Activated CD8-positive, alpha-beta memory T cell treated with anti-CD3 and anti-CD28 coated beads, Interleukin-2, amount 10 ng/mL, durations not matched to agents 7 days and 5 days (primary cell): ENCODE results near the gene CTDSPL. TPM values are rescaled to one million over a fixed set of nuclear protein-coding genes. Genes with fewer than 3 reads are reported as not detected.

Experiments
- ATAC-seq: fragments of 150-1000 bp; cut with Tn5 transposase; one replicate; pipeline ENCODE4 v1.10.0; 2021; ENCODE audit warnings: moderate library complexity
- CTCF ChIA-PET: fragments of 350-600 bp; sonication (Branson Sonifier 250); formaldehyde crosslinking; loops from one replicate; lab custom pipeline; 2021; ENCODE audit warnings: antibody characterized with exemption; lab: Charles Lee
- DNase-seq: peaks from one replicate; pipeline ENCODE4 v3.0.0-alpha.2; 2020
- H3K27ac Mint-ChIP-seq: one replicate; pipeline ENCODE4 v1.8.0; 2021; ENCODE audit warnings: mild to moderate bottlenecking, mixed read lengths
- H3K27me3 Mint-ChIP-seq: one replicate; pipeline ENCODE4 v1.8.0; 2021; ENCODE audit warnings: mixed read lengths
- H3K36me3 Mint-ChIP-seq: one replicate; pipeline ENCODE4 v1.8.0; 2021; ENCODE audit warnings: mild to moderate bottlenecking, mixed read lengths
- H3K4me1 Mint-ChIP-seq: one replicate; pipeline ENCODE4 v1.8.0; 2021; ENCODE audit warnings: mixed read lengths
- H3K4me3 Mint-ChIP-seq: one replicate; pipeline ENCODE4 v1.8.0; 2021; ENCODE audit warnings: mild to moderate bottlenecking, moderate library complexity, mixed read lengths
- H3K9me3 Mint-ChIP-seq: one replicate; pipeline ENCODE4 v1.8.0; 2022; ENCODE audit warnings: low read depth, mixed read lengths
- total RNA-seq, 2 experiments: library from RNA; stranded (reverse); gene quantifications; one replicate each; pipeline ENCODE4 v1.2.3, GENCODE V29; 2021

Gene CTDSPL
- total RNA-seq, 2 experiments from 2014 or later, result 4.7 to 8.5 TPM

DNA sequence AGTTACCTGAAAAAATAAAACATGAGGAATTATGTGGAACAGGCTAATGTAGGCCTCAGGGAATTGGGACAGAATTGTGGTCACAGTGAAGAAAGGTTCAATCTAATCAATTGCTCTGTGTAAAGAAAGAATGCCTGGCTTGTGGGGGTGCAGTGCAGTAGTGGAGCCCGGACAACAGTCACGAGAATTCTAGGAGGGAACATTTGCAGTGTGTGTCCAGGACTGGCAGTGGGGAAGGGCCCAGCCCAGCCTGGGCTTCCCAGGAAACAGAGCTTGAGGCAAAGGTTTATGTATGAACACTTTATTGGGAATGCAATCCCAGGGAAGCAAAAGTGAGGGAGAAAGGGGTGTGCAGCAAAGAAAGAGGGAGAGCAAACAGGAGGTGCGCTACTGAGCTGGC, 29.2 kb upstream of the CTDSPL start:
- Mint-ChIP-seq H3K4me1 (no peaks in the 10 kb centered on the region), H3K27ac (no peak overlapping the region), H3K27me3 (peaks cover 24% of the 10 kb centered on the region), H3K4me3 (no peak overlapping the region), H3K36me3 (no peaks in the 10 kb centered on the region), H3K9me3 (no peaks in the 10 kb centered on the region)
- no peak for DNase-seq
- CTCF ChIA-PET, result no interaction called here
- no peak for ATAC-seq

DNA sequence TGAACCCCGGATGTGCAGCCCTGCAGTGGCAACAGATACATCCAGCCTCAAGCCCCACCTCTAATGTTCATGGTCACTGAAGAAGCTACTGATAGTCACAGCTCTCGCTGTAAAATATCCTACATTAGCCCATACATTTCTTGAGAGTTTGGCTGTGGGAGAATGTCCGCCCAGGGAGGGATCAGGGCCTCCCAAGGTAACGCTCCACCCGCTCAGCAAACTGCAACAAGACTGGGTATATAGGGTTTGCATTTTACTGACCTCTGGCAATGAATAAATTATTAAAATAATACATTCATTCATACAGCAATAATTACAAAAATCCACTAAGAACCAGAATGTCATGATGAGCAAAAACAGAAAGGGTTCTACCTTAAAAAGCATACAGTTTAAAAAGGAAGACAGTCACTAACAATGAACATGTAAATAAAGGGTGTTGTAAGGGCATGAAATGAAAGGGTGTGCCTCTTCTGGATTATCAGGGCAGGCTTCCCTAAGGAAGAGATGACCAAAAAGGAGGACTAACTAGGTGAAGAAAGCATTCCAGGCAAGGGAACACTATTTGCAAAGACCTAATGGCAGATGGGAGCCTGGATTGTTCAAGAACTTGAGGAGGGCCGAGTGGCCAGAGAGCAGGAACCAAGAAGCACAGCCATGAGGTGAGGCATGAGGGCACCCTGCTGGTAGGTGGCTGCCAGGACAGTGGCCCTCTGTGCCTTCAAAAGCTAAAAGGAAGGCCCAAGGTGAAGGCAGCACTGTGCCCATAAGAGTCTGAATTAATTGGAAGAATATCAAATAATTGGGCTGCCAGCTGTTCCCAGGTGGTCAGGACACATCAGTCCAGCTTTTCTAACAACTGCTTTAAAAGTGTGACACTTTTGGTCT, 28.1 kb upstream of the CTDSPL start:
- Mint-ChIP-seq H3K4me1 (no peaks in the 10 kb centered on the region), H3K9me3 (no peaks in the 10 kb centered on the region), H3K27ac (no peak overlapping the region), H3K36me3 (no peaks in the 10 kb centered on the region), H3K27me3 (peaks cover 16% of the 10 kb centered on the region), H3K4me3 (no peak overlapping the region)
- DNase-seq, result no peak
- CTCF ChIA-PET, result no interaction called here
- ATAC-seq, result no peak

DNA sequence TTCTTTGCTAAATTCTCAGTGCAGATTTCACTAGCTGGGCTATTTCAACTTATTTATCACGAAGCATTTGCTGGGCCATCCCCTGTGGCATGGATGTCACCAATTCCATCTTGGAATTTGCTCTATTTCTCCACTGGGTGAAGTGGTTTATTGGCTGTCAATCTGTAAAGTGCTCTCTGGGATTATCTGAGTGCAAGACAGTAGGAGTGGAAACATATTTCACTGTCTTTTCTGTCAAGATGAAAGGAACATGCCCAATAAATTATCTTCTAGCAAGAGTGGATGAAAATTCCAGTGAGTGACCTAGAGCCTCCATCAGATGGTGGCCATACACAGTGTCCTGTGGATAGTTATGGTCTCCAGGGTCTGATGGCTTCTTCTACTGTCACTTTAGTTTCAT, 25.1 kb upstream of the CTDSPL start:
- Mint-ChIP-seq H3K4me3 (no peak overlapping the region), H3K27ac (no peak overlapping the region), H3K27me3 (peaks cover 24% of the 10 kb centered on the region), H3K4me1 (no peaks in the 10 kb centered on the region), H3K36me3 (no peaks in the 10 kb centered on the region), H3K9me3 (no peaks in the 10 kb centered on the region)
- ATAC-seq (no peak), DNase-seq (no peak)
- CTCF ChIA-PET, result no interaction called here

DNA sequence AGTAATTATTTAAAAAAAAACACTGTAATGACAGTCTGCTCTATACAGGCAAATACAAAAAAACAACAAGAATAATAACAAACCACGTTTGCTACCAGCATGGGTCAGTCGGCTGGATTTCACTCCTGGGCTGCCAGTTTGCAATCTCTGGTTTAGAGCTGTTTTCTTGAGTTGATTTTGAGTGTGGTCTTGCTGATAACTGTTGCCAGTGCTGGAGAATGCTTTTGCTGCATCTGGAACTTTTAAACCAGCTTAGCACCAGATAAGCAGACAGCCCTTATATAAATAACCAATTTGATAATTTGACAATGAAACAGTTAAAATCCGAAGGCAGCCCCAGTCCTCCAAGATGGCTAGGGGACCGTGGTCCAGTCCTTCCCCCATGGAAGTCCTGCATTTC, 14.0 kb upstream of the CTDSPL start:
- Mint-ChIP-seq H3K4me1 (no peaks in the 10 kb centered on the region), H3K27me3 (peaks cover 32% of the 10 kb centered on the region), H3K36me3 (no peaks in the 10 kb centered on the region), H3K27ac (no peak overlapping the region), H3K4me3 (no peak overlapping the region), H3K9me3 (peaks cover 2% of the 10 kb centered on the region)
- ATAC-seq (no peak), DNase-seq (no peak)
- CTCF ChIA-PET, result no interaction called here

DNA sequence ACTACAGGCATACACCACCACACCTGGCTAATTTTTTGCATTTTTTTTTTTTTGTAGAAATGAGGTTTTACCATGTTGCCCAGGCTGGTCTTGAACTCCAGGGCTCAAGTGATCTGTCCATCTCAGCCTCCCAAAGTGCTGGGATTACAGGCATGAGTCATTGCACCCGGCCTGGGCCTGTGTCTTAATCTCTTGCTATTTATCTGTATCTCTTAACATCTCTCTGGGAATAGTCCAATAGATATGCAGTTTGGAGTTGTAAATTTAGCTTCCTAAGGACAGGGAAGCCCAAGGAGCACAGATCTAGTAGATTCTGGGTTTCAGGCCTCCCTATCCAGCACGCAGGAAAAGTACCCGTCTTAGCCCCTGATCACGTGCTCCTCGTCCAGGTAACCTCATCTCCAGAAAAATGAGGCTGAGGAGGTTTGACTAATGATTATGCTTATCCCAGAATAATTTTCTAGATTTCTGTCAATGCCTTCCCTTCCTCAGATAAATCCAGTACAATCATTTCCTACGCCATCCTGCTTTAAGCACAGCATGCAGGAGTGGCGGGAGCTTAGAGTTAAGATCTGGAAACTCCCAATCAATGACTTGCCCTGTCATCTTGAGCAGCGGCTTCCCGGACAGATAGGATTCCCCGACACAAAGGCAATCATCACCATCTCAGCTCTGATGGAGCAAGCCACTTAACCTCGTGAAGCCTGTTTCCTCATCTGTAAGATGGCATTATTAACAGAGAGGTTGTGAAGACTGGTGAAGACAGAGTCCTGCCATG, 12.3 kb upstream of the CTDSPL start:
- no peak overlapping the region for H3K27ac Mint-ChIP-seq
- no peaks in the 10 kb centered on the region for H3K36me3 Mint-ChIP-seq
- no peak overlapping the region for H3K4me3 Mint-ChIP-seq
- CTCF ChIA-PET, result no interaction called here
- DNase-seq (no peak), ATAC-seq (no peak)
- H3K27me3 Mint-ChIP-seq, result peaks cover 25% of the 10 kb centered on the region
- H3K4me1 Mint-ChIP-seq, result no peaks in the 10 kb centered on the region
- H3K9me3 Mint-ChIP-seq, result no peaks in the 10 kb centered on the region

DNA sequence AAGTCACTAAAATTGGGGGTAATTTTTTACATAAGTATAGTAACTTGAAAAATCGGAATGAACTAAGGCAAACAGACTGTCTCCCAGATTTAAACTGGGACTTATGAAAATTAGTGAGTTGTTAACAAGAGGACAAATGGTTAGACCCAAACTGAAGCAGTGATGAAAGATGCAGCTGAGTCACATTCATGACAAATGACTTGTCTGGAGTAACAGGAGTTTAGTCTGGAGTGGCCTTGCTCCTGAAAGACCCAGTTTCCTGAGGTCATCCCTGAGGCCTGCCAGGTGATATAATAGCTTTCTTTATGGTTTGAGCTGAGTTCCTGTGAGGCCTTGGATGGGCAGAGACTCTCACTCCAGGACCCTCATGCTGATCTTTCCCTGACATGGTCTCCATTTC, 9.6 kb upstream of the CTDSPL start:
- no peak for DNase-seq
- H3K9me3 Mint-ChIP-seq, result no peaks in the 10 kb centered on the region
- no peak for ATAC-seq
- H3K36me3 Mint-ChIP-seq, result no peaks in the 10 kb centered on the region
- H3K27me3 Mint-ChIP-seq, result peaks cover 8% of the 10 kb centered on the region
- no peak overlapping the region for H3K27ac Mint-ChIP-seq
- H3K4me3 Mint-ChIP-seq, result no peak overlapping the region
- CTCF ChIA-PET, result interaction anchor here (6.9 kb wide), 1 partner anchor 122 kb away, joined by 65 read pairs; no protein-coding TSS in a partner anchor
- H3K4me1 Mint-ChIP-seq, result no peaks in the 10 kb centered on the region

DNA sequence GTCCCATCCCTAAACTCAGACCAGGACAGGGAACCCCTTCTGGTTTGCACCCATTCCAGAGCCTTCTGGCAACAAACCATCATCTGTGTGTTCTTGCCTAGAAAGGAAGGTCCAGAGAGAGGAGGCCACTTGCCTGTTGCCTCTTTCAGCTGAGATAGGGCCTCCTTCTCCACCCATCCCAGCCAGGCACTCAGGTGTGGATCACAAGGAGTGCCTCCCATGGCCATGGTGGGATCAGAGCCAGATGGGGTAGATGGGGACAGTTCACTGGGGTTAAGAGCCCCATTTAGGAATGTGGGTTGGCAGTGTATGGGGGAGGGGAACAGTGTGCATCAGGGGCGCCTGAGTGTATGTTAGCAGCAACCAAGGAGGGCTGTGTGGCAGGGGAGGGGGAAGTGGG, 8.9 kb upstream of the CTDSPL start:
- Mint-ChIP-seq H3K36me3 (no peaks in the 10 kb centered on the region), H3K27ac (no peak overlapping the region), H3K27me3 (peaks cover 4% of the 10 kb centered on the region), H3K4me3 (no peak overlapping the region), H3K4me1 (no peaks in the 10 kb centered on the region), H3K9me3 (no peaks in the 10 kb centered on the region)
- DNase-seq (no peak), ATAC-seq (no peak)
- CTCF ChIA-PET, result interaction anchor here (0.9 to 6.9 kb wide), 2 partner anchors 14 to 122 kb away, joined by 3 to 65 read pairs; no protein-coding TSS in a partner anchor

DNA sequence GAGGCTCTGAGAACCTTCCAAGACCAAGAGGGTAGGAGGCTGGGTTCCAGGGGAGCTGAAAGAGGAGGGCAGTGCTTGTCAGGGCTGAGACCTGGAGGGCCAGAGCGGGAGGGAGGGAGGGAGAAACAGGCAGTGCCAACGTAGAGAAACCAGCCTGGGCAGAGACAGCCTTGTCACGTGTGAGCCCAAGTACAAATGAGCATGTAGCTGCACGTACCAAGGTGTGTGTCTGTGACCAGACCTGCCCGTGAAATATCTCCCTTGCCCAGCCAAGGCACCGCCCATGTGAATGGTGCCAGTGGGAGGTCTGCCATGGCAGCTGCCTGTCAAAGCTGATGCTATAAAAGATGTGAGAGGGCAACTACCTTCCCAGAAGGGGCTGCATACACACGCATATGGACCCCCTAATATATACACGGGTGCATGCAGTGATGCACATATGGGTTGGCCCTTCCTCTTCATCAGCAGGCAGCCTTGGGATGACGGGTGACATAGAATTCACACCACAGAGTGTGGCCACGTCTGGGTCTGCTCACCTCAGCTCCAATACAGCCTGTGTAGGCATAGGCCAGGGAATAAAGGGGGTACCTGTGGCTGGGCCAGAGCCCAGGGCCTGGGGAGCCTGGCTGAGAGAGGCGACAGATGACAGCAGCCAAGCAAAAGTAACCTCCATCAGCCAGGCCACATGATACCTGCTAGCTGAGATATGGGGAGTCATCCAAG, 7.8 kb upstream of the CTDSPL start:
- ATAC-seq, result no peak
- no peaks in the 10 kb centered on the region for H3K4me1 Mint-ChIP-seq

DNA sequence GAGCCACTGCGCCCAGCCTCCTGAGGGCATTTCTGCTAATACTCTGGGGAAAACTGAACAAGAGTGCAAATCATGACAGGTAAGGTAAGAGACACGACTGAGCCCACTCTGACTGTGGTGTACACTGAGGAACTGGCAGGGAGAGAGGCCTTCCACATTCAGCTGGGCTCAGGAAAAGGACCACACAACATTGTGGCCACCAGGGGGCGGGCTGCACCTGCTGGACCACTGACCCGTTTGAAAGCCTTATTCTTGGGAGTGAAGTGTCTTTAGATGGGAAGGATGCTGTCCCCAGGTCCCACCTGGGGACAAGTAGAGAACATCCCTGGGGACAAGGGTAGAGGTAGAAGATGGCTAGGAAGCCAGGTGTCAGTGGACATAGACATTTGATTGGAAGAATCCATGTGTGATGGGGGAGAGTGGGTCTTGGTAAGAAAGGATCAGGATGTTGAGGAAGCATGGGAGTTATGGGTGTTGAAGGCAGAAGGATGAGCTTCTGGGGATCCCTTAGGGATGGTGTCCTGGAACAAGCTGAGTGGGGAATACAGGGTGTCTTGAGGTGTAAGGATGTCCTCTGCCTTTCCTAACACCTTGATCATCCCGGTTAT, 6.2 kb upstream of the CTDSPL start:
- H3K27me3 Mint-ChIP-seq, result peaks cover 16% of the 10 kb centered on the region
- H3K36me3 Mint-ChIP-seq, result no peaks in the 10 kb centered on the region
- DNase-seq (peak; percentile 82), ATAC-seq (peak; percentile 42)
- no peaks in the 10 kb centered on the region for H3K9me3 Mint-ChIP-seq
- no peak overlapping the region for H3K27ac Mint-ChIP-seq
- CTCF ChIA-PET, result interaction anchor here (0.7 to 6.9 kb wide), 25 partner anchors 9 to 601 kb away, joined by 3 to 65 read pairs (median 5); partner anchors contain the start of gene XYLB
- H3K4me1 Mint-ChIP-seq, result peaks cover 8% of the 10 kb centered on the region
- no peak overlapping the region for H3K4me3 Mint-ChIP-seq

More for the DNA sequence above, 7.8 kb upstream of the CTDSPL start:
- Mint-ChIP-seq H3K4me3 (no peak overlapping the region), H3K9me3 (no peaks in the 10 kb centered on the region), H3K27ac (no peak overlapping the region), H3K27me3 (peaks cover 9% of the 10 kb centered on the region), H3K36me3 (no peaks in the 10 kb centered on the region)
- CTCF ChIA-PET, result interaction anchor here (0.6 to 6.9 kb wide), 10 partner anchors 13 to 168 kb away, joined by 3 to 65 read pairs (median 4); no protein-coding TSS in a partner anchor
- no peak for DNase-seq

DNA sequence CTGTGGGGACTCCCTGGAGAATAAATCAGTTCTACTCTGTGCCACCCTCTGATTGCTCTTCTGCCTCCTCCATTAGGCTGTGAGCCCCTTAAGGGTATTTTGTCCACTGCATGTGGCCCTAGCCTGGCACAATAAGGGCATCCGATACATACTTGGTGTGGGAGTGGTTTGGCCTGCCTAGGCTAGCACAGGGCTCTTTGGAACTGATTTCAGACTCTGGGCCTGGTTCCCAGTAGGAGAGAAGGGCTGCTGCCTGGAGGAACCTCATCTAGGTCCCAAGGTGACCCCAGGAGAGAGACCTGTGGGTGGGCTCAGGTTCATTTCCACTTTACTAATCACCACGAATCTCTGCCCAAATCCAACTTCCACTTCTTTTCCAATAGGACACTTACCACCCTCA, 5.3 kb upstream of the CTDSPL start:
- CTCF ChIA-PET, result interaction anchor here (0.7 to 6.9 kb wide), 14 partner anchors 9 to 183 kb away, joined by 4 to 65 read pairs (median 5); no protein-coding TSS in a partner anchor
- DNase-seq, result no peak
- Mint-ChIP-seq H3K36me3 (no peaks in the 10 kb centered on the region), H3K9me3 (no peaks in the 10 kb centered on the region), H3K4me3 (no peak overlapping the region), H3K4me1 (peaks cover 16% of the 10 kb centered on the region), H3K27ac (no peak overlapping the region), H3K27me3 (peaks cover 23% of the 10 kb centered on the region)
- no peak for ATAC-seq

DNA sequence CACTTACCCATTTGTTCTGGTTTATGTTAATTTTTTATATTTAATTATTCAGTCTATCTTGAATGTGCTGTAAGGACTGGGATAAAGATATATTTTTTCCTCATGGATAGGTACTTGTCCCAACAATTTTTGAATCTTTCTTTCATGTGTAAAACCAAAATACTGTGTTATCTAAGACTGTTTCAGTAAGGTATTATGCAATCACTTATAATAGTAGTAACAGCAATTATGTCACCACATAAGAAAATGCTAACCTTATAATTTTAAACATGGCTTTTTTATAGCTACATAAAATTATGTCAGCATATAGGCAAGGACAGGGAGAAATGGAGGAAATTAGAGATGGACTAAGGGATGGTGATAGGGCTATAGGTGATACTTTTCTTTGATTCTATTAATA, 2.9 kb upstream of the CTDSPL start:
- DNase-seq (no peak), ATAC-seq (no peak)
- Mint-ChIP-seq H3K27ac (no peak overlapping the region), H3K27me3 (peaks cover 39% of the 10 kb centered on the region), H3K4me3 (no peak overlapping the region), H3K4me1 (peaks cover 27% of the 10 kb centered on the region), H3K9me3 (no peaks in the 10 kb centered on the region), H3K36me3 (no peaks in the 10 kb centered on the region)
- CTCF ChIA-PET, result no interaction called here

DNA sequence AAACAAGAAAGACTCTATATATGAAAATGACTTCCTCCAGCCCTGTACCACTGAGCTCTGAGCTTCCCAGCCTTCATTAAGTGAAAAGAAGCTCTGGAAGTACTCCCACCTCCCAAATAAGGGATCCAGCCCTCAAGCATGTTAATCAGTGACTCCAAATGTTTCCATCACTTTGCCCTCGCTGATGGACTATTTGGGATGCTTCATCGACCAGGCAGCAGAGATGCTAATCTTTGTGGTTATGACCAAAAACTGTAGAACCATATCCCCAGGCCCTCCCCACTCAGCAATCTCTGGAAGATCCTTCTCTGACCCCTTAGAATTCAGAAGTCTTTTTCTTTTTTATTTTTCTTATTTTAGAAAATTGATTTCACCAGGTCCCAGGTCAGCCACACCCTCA, 2.3 kb upstream of the CTDSPL start:
- no peak for ATAC-seq
- peaks cover 45% of the 10 kb centered on the region for H3K27me3 Mint-ChIP-seq
- H3K4me3 Mint-ChIP-seq, result no peak overlapping the region
- CTCF ChIA-PET, result no interaction called here
- H3K4me1 Mint-ChIP-seq, result peaks cover 27% of the 10 kb centered on the region
- no peaks in the 10 kb centered on the region for H3K36me3 Mint-ChIP-seq
- DNase-seq, result no peak
- H3K27ac Mint-ChIP-seq, result no peak overlapping the region
- H3K9me3 Mint-ChIP-seq, result no peaks in the 10 kb centered on the region

DNA sequence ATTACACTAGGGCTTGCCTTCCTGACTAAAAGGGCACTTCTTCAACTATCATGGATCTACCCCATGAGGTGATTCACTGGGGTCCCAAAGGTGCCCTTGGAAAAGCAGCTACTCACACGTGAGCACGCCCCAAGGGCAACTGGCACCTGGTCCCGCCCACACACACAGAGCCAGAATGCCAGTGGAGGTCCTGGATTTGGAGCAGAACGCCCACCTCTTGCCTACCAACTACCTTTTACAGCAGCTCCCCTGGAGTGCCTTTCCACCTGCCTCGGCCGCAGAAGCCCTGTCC, 1.8 kb upstream of the CTDSPL start:
- CTCF ChIA-PET, result no interaction called here
- Mint-ChIP-seq H3K4me1 (peaks cover 28% of the 10 kb centered on the region), H3K27ac (no peak overlapping the region), H3K9me3 (no peaks in the 10 kb centered on the region), H3K27me3 (peaks cover 47% of the 10 kb centered on the region), H3K4me3 (peak overlapping the region; percentile 74), H3K36me3 (no peaks in the 10 kb centered on the region)
- ATAC-seq (no peak), DNase-seq (no peak)
